ENCODE measurements around the gene IYD.

- no peak for TF ChIP-seq CTCF (IDR thresholded peaks at IDR 0.05)
- TF ChIP-seq ZFX (IDR thresholded peaks at IDR 0.05; ENCODE audit: borderline replicate concordance): no peak
Measured at GRCh38 chr6:150336299-150336698, 32.5 kb upstream of the IYD start.
